ENCODE results near the gene ETS1.

ETS1 gene

GRCh38 chr11:128513915-128514681 is 73.3 kb downstream of the ETS1 start:
- in situ Hi-C loops (cut with HindIII; ENCODE audit: low sequenced_read_pairs): no loop called here
- TF ChIP-seq CTCF (IDR thresholded peaks at IDR 0.05; ENCODE audit: low read depth, low read length): no peak
- H3K4me3 ChIP-seq (ENCODE audit: low read depth, low read length): no peak overlapping the region
- no peak for DNase-seq (ENCODE audit: low read depth, low spot score)

GRCh38 chr11:128512474-128512996 is 74.8 kb downstream of the ETS1 start:
- no peak for DNase-seq (ENCODE audit: low read depth, low spot score)
- no peak overlapping the region for H3K4me3 ChIP-seq (ENCODE audit: low read depth, low read length)
- in situ Hi-C loops (cut with HindIII; ENCODE audit: low sequenced_read_pairs): no loop called here

GRCh38 chr11:128511712-128512111 is 75.6 kb downstream of the ETS1 start:
- DNase-seq (ENCODE audit: low read depth, low spot score): no peak
- in situ Hi-C loops (cut with HindIII; ENCODE audit: low sequenced_read_pairs): no loop called here
- TF ChIP-seq CTCF (IDR thresholded peaks at IDR 0.05; ENCODE audit: low read depth, low read length): no peak
- H3K4me3 ChIP-seq (ENCODE audit: low read depth, low read length): no peak overlapping the region

More at GRCh38 chr11:128512474-128512996, 74.8 kb downstream of the ETS1 start:
- TF ChIP-seq CTCF (IDR thresholded peaks at IDR 0.05; ENCODE audit: low read depth, low read length): no peak

- peak; percentile 44 for DNase-seq (ENCODE audit: low read depth, low spot score)
- H3K4me3 ChIP-seq (ENCODE audit: low read depth, low read length): no peak overlapping the region
- in situ Hi-C loops (cut with HindIII; ENCODE audit: low sequenced_read_pairs): no loop called here
- no peak for TF ChIP-seq CTCF (IDR thresholded peaks at IDR 0.05; ENCODE audit: low read depth, low read length)
These were observed 77.6 kb downstream of the ETS1 start for GRCh38 chr11:128509621-128510389.

- TF ChIP-seq CTCF (IDR thresholded peaks at IDR 0.05; ENCODE audit: low read depth, low read length): no peak
- in situ Hi-C loops (cut with HindIII; ENCODE audit: low sequenced_read_pairs): no loop called here
- DNase-seq (ENCODE audit: low read depth, low spot score): peak; percentile 78
- H3K4me3 ChIP-seq (ENCODE audit: low read depth, low read length): no peak overlapping the region
These were observed 78.4 kb downstream of the ETS1 start for GRCh38 chr11:128508770-128509510.

GRCh38 chr11:128507936-128508335 is 79.4 kb downstream of the ETS1 start:
- DNase-seq (ENCODE audit: low read depth, low spot score): no peak
- H3K4me3 ChIP-seq (ENCODE audit: low read depth, low read length): no peak overlapping the region
- in situ Hi-C loops (cut with HindIII; ENCODE audit: low sequenced_read_pairs): no loop called here
- TF ChIP-seq CTCF (IDR thresholded peaks at IDR 0.05; ENCODE audit: low read depth, low read length): no peak

All from astrocyte of the spinal cord (primary cell).